Fibroblast of lung (primary cell): Measurements from ENCODE around the gene LRRC3C. TPM values are rescaled to one million over a fixed set of nuclear protein-coding genes. Genes with fewer than 3 reads are reported as not detected.

Experiments
- DNase-seq, 2 donors: peaks; one replicate each; pipeline versions ENCODE4 v3.0.0 to v3.0.0-alpha.2; 2010; ENCODE audit warnings: low read depth in 2 of 2
- H2AFZ ChIP-seq: 2 replicates; pipeline ENCODE4 v1.5.1; 2012; ENCODE audit warnings: low read length, control low read depth, inconsistent platforms
- H3K27ac ChIP-seq: 2 replicates; pipeline ENCODE4 v1.5.1; 2011; ENCODE audit warnings: low read length, control low read depth; ENCODE audit not compliant: insufficient read depth
- H3K27me3 ChIP-seq: 2 replicates; pipeline ENCODE4 v1.5.1; 2011; ENCODE audit warnings: mild to moderate bottlenecking, low read length; ENCODE audit not compliant: control insufficient read depth, insufficient read depth
- H3K36me3 ChIP-seq: 2 replicates; pipeline ENCODE4 v1.5.1; 2011; ENCODE audit warnings: low read length; ENCODE audit not compliant: control insufficient read depth, insufficient read depth
- H3K4me1 ChIP-seq: 2 replicates; pipeline ENCODE4 v1.5.1; 2011; ENCODE audit warnings: low read length; ENCODE audit not compliant: control insufficient read depth, insufficient read depth; ENCODE audit errors: extremely low read depth
- H3K4me2 ChIP-seq: 2 replicates; pipeline ENCODE4 v1.5.1; 2011; ENCODE audit warnings: low read length, control low read depth; ENCODE audit not compliant: insufficient read depth; ENCODE audit errors: extremely low read depth
- H3K4me3 ChIP-seq, 4 experiments: fragments of 200-600 bp in 1 of 4; sonication (generic) in 1 of 4; replicated peaks in 1 of 4; 2 replicates each; pipeline ENCODE4 v1.5.1; 2011 to 2016; ENCODE audit warnings: low read length in 4 of 4, low read depth in 3 of 4, mild to moderate bottlenecking in 3 of 4, control low read depth in 2 of 4, inconsistent platforms in 1 of 4, mixed read lengths in 1 of 4; ENCODE audit not compliant: insufficient read depth in 1 of 4; ENCODE audit errors: control extremely low read depth in 1 of 4
- H3K79me2 ChIP-seq: 2 replicates; pipeline ENCODE4 v1.5.1; 2012; ENCODE audit warnings: mild to moderate bottlenecking, low read length, inconsistent platforms; ENCODE audit not compliant: control insufficient read depth, insufficient read depth
- H3K9ac ChIP-seq: 2 replicates; pipeline ENCODE4 v1.5.1; 2011; ENCODE audit warnings: mild to moderate bottlenecking, low read length, control low read depth; ENCODE audit not compliant: insufficient read depth
- H3K9me3 ChIP-seq: 2 replicates; pipeline ENCODE4 v1.5.1; 2012; ENCODE audit warnings: low read depth, low read length; ENCODE audit not compliant: control insufficient read depth, insufficient read depth
- H4K20me1 ChIP-seq: 2 replicates; pipeline ENCODE4 v1.5.1; 2011; ENCODE audit warnings: low read length; ENCODE audit not compliant: control insufficient read depth, insufficient read depth; ENCODE audit errors: extremely low read depth
- EZH2 ChIP-seq: IDR thresholded peaks from 2 replicates; pipeline ENCODE4 v1.5.1; 2012; ENCODE audit warnings: low read length, control low read depth, mild to moderate bottlenecking; ENCODE audit errors: missing control alignments
- polyA plus RNA-seq, 2 donors: library from polyadenylated mRNA; depleted of rRNA in 1 of 2; stranded (reverse) in 1 of 2; unstranded in 1 of 2; fragments of >200 nt; gene quantifications; 2 replicates each; pipeline ENCODE4 v1.2.1, GENCODE V29; 2011 to 2012; ENCODE audit warnings: missing spikeins in 1 of 2
- total RNA-seq: library from RNA; depleted of rRNA; stranded (reverse); fragments of >200 nt; gene quantifications from 2 replicates; pipeline ENCODE4 v1.2.1, GENCODE V29; 2014
- TF ChIP-seq, protein P1 (sequence below), 2 donors: IDR thresholded peaks in 1 of 2; conservative IDR thresholded peaks in 1 of 2; 1 replicate in 1 of 2; 2 replicates in 1 of 2; pipeline ENCODE4 v1.5.1; 2011 to 2012; ENCODE audit warnings: low read length in 2 of 2, control low read depth in 1 of 2, inconsistent platforms in 1 of 2, low read depth in 1 of 2, mild to moderate bottlenecking in 1 of 2

Gene LRRC3C
- total and polyA plus RNA-seq, 2 donors (not counting 1 experiment from before 2014, with no cell fraction given) = not detected

- DNase-seq = no peak
- Histone ChIP-seq H3K4me3 (no peak overlapping the region), H4K20me1 (no peaks in the 10 kb centered on the region), H3K9ac (no peak overlapping the region), H3K4me1 (peaks cover 6% of the 10 kb centered on the region), H3K36me3 (no peaks in the 10 kb centered on the region), H3K27ac (no peak overlapping the region), H3K4me2 (peak overlapping the region; percentile 60), H3K79me2 (no peaks in the 10 kb centered on the region), H2AFZ (no peak overlapping the region), H3K9me3 (no peaks in the 10 kb centered on the region), H3K27me3 (peaks cover 7% of the 10 kb centered on the region)
- TF ChIP-seq EZH2 = no peak
- TF ChIP-seq, protein P1, sequence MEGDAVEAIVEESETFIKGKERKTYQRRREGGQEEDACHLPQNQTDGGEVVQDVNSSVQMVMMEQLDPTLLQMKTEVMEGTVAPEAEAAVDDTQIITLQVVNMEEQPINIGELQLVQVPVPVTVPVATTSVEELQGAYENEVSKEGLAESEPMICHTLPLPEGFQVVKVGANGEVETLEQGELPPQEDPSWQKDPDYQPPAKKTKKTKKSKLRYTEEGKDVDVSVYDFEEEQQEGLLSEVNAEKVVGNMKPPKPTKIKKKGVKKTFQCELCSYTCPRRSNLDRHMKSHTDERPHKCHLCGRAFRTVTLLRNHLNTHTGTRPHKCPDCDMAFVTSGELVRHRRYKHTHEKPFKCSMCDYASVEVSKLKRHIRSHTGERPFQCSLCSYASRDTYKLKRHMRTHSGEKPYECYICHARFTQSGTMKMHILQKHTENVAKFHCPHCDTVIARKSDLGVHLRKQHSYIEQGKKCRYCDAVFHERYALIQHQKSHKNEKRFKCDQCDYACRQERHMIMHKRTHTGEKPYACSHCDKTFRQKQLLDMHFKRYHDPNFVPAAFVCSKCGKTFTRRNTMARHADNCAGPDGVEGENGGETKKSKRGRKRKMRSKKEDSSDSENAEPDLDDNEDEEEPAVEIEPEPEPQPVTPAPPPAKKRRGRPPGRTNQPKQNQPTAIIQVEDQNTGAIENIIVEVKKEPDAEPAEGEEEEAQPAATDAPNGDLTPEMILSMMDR (conservative IDR thresholded peaks at IDR 0.05 in 1 of 2, IDR thresholded peaks at IDR 0.05 in 1 of 2; ENCODE audit: low read depth in 1 of 2, low read length in 2 of 2) = no peak
Observed at GRCh38 chr17:39939106-39939505, 11.6 kb downstream of the LRRC3C start.

DNA sequence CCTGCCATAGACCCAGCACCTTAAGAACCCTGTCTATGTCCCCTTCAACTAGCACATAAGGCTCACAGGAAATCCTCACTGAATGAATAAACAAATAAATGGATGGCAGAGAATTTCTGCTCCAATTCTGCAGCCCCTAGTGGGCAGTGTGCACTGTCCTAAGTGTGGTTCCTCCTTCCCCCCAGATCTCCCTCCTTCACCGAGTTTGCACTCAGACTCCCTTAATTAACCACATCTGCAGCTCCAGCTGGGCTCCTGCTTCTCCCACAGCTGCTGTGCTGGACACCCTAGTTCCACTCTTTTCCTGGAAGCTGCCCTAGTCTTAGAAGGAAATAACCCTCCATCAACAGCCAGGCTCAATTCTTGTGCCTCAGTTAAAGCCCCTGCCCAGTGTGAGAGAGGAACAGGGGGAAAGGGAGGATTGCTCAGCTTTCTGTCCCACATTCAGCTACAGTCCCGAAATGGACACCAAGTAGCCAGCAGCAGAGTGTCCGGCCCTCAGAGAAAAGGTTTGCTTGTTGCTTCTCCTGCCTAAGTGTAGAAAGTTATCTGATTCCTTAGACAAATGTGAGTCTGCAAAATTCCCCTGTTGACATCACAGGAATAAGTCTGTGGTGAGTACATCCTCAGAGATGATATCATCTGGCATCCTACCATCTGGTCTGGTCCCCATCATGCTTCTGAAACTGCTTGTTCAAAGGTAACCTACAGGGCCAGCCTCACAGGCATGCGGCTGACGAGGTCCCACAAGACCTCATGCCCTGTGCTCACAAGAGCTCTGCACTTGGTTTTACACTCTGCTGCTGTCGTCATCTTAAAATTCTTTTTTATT lies 12.3 kb downstream of the LRRC3C start:
- no peak for TF ChIP-seq EZH2
- TF ChIP-seq, protein P1 (conservative IDR thresholded peaks at IDR 0.05 in 1 of 2, IDR thresholded peaks at IDR 0.05 in 1 of 2; ENCODE audit: low read depth in 1 of 2, low read length in 2 of 2) = peak; percentile 60 to 74
- Histone ChIP-seq H3K27me3 (peaks cover 7% of the 10 kb centered on the region), H3K9me3 (no peaks in the 10 kb centered on the region), H3K79me2 (no peaks in the 10 kb centered on the region), H3K4me1 (peaks cover 6% of the 10 kb centered on the region), H3K4me3 (no peak overlapping the region), H4K20me1 (no peaks in the 10 kb centered on the region), H3K4me2 (peak overlapping the region; percentile 60), H2AFZ (no peak overlapping the region), H3K36me3 (no peaks in the 10 kb centered on the region), H3K9ac (peak overlapping the region; percentile 39), H3K27ac (peak overlapping the region; percentile 86)
- DNase-seq = peak; percentile 73 to 95

DNA sequence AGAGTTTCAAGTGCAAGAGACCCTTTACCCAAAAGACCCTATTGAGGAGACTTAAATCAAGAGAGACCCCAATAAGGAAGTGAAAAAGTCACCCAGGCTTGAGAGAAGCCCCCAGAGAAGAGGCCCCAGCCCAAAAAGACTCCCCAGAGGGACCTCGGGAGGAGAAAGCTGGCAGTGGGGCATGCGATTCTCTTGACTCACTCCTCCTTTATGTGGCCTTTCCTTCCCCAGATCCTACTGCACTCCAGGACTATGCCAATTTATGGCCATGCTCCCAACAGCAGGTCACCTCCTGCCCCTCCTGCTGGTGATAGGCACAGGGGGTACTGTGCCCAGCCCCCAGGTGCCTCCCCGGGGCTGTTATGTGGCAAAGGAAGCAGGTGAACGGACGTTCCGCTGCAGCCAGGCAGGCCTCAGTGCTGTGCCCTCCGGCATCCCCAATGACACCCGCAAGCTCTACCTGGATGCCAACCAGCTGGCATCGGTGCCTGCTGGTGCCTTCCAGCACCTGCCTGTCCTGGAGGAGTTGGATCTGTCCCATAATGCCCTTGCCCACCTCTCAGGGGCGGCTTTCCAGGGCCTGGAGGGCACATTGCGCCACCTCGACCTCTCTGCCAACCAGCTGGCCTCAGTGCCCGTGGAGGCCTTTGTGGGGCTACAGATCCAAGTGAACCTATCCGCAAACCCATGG lies 16.3 kb downstream of the LRRC3C start:
- no peak for TF ChIP-seq EZH2
- H2AFZ ChIP-seq = no peak overlapping the region

More for the DNA sequence above, 16.3 kb downstream of the LRRC3C start:
- H4K20me1 ChIP-seq = no peaks in the 10 kb centered on the region
- H3K4me1 ChIP-seq = peaks cover 6% of the 10 kb centered on the region
- no peak overlapping the region for H3K4me2 ChIP-seq
- no peaks in the 10 kb centered on the region for H3K36me3 ChIP-seq
- H3K27me3 ChIP-seq = peaks cover 7% of the 10 kb centered on the region
- no peaks in the 10 kb centered on the region for H3K79me2 ChIP-seq
- H3K4me3 ChIP-seq = no peak overlapping the region
- no peaks in the 10 kb centered on the region for H3K9me3 ChIP-seq
- H3K27ac ChIP-seq = no peak overlapping the region
- H3K9ac ChIP-seq = no peak overlapping the region
- no peak for DNase-seq
